Calu3 (cell line): ENCODE measurements around the gene POLD2. TPM values are rescaled to one million over a fixed set of nuclear protein-coding genes. Genes with fewer than 3 reads are reported as not detected.

ENCODE experiments used
- BruUV-seq: library from RNA; stranded (reverse); fragments of 400-500 nt; replicated peaks from 2 replicates; lab custom pipeline; 2021; lab: Mats Ljungman, UMichigan
- CTCF ChIA-PET: fragments of 300-600 bp; sonication (Branson Sonifier 250); formaldehyde crosslinking; loops from one replicate; lab custom pipeline; 2022; ENCODE audit warnings: antibody characterized with exemption; lab: Charles Lee
- DNase-seq: peaks from one replicate; pipeline ENCODE4 v3.0.0; 2022
- H3K27ac Mint-ChIP-seq: one replicate; pipeline ENCODE4 v1.8.0; 2022; ENCODE audit warnings: mixed read lengths; ENCODE audit not compliant: unreplicated experiment
- H3K27me3 Mint-ChIP-seq: one replicate; pipeline ENCODE4 v1.8.0; 2022; ENCODE audit warnings: mixed read lengths; ENCODE audit not compliant: unreplicated experiment
- H3K36me3 Mint-ChIP-seq: one replicate; pipeline ENCODE4 v1.8.0; 2022; ENCODE audit warnings: mild to moderate bottlenecking, moderate library complexity, mixed read lengths; ENCODE audit not compliant: insufficient read depth, unreplicated experiment
- H3K4me1 Mint-ChIP-seq: one replicate; pipeline ENCODE4 v1.8.0; 2022; ENCODE audit warnings: mild to moderate bottlenecking, low read depth, mixed read lengths; ENCODE audit not compliant: unreplicated experiment
- H3K4me3 Mint-ChIP-seq: one replicate; pipeline ENCODE4 v1.8.0; 2022; ENCODE audit warnings: mild to moderate bottlenecking, low read depth, moderate library complexity, mixed read lengths; ENCODE audit not compliant: unreplicated experiment
- H3K9me3 Mint-ChIP-seq: one replicate; pipeline ENCODE4 v1.8.0; 2022; ENCODE audit warnings: low read depth, mixed read lengths; ENCODE audit not compliant: unreplicated experiment
- CTCF ChIP-seq: fragments of 200-600 bp; IDR thresholded peaks from one replicate; pipeline ENCODE4 v1.8.0; 2022; ENCODE audit warnings: antibody characterized with exemption; ENCODE audit not compliant: unreplicated experiment
- intact Hi-C: fragments of 100-400 bp; cut with micrococcal nuclease; formaldehyde crosslinking; loops from one replicate; pipeline ENCODE4 v1.10.0; 2022; ENCODE audit not compliant: unreplicated experiment
- total RNA-seq: library from RNA; stranded (reverse); gene quantifications from 2 replicates; pipeline ENCODE4 v1.2.3, GENCODE V29; 2022

Gene POLD2
- total RNA-seq, 1 experiment from 2014 or later, result 237 TPM

- TF ChIP-seq CTCF, result no peak
- intact Hi-C loops, result no loop called here
- H3K27ac Mint-ChIP-seq, result peak overlapping the region; percentile 85
- H3K4me3 Mint-ChIP-seq, result peak overlapping the region; percentile 89
- H3K36me3 Mint-ChIP-seq, result peaks cover 36% of the 10 kb centered on the region
- no peak for DNase-seq
- CTCF ChIA-PET, result interaction anchor here (0.6 to 1.2 kb wide), 3 partner anchors 22 to 776 kb away, joined by 3 to 6 read pairs (median 3); no protein-coding TSS in a partner anchor
- no peaks in the 10 kb centered on the region for H3K9me3 Mint-ChIP-seq
- no peaks in the 10 kb centered on the region for H3K27me3 Mint-ChIP-seq
- peaks cover 15% of the 10 kb centered on the region for H3K4me1 Mint-ChIP-seq
- BruUV-seq, result no TSS peak
Measured at GRCh38 chr7:44081266-44081748, 42.0 kb downstream of the POLD2 start.

GRCh38 chr7:44080686-44081265 lies 42.6 kb downstream of the POLD2 start:
- Mint-ChIP-seq H3K9me3 (no peaks in the 10 kb centered on the region), H3K4me3 (peak overlapping the region; percentile 89), H3K27me3 (no peaks in the 10 kb centered on the region), H3K27ac (no peak overlapping the region), H3K4me1 (peaks cover 15% of the 10 kb centered on the region), H3K36me3 (peaks cover 39% of the 10 kb centered on the region)
- CTCF ChIA-PET, result interaction anchor here (1.0 to 1.2 kb wide), 2 partner anchors 22 to 116 kb away, joined by 3 to 6 read pairs; no protein-coding TSS in a partner anchor
- intact Hi-C loops, result no loop called here
- no peak for DNase-seq
- TF ChIP-seq CTCF, result no peak
- no TSS peak for BruUV-seq

- BruUV-seq, result no TSS peak
- Mint-ChIP-seq H3K9me3 (no peaks in the 10 kb centered on the region), H3K4me1 (peaks cover 15% of the 10 kb centered on the region), H3K27ac (no peak overlapping the region), H3K36me3 (peaks cover 45% of the 10 kb centered on the region), H3K27me3 (no peaks in the 10 kb centered on the region), H3K4me3 (no peak overlapping the region)
- TF ChIP-seq CTCF, result no peak
- intact Hi-C loops, result no loop called here
- CTCF ChIA-PET, result interaction anchor here (0.6 kb wide), 1 partner anchor 8 kb away, joined by 4 read pairs; no protein-coding TSS in a partner anchor
- no peak for DNase-seq
Measured at GRCh38 chr7:44080118-44080517, 43.2 kb downstream of the POLD2 start.

- Mint-ChIP-seq H3K9me3 (no peaks in the 10 kb centered on the region), H3K27ac (no peak overlapping the region), H3K36me3 (peaks cover 52% of the 10 kb centered on the region), H3K27me3 (no peaks in the 10 kb centered on the region), H3K4me1 (peaks cover 15% of the 10 kb centered on the region), H3K4me3 (no peak overlapping the region)
- intact Hi-C loops, result no loop called here
- BruUV-seq, result no TSS peak
- DNase-seq, result no peak
- TF ChIP-seq CTCF, result no peak
- CTCF ChIA-PET, result interaction anchor here (0.6 kb wide), 1 partner anchor 9 kb away, joined by 4 read pairs; no protein-coding TSS in a partner anchor
Measured at GRCh38 chr7:44079331-44080021, 43.9 kb downstream of the POLD2 start.
